Fibroblast of the aortic adventitia (primary cell): Measurements from ENCODE around the gene PHF21A. TPM values are rescaled to one million over a fixed set of nuclear protein-coding genes. Genes with fewer than 3 reads are reported as not detected.

Source experiments
- DNase-seq: peaks from one replicate; pipeline ENCODE4 v3.0.0-alpha.2; 2010; ENCODE audit warnings: low read depth
- H3K4me3 ChIP-seq: 2 replicates; pipeline ENCODE4 v1.5.1; 2011; ENCODE audit warnings: low read depth, mild to moderate bottlenecking, control low read depth, low read length, moderate library complexity
- total RNA-seq: library from RNA; depleted of rRNA; stranded (reverse); fragments of >200 nt; gene quantifications from 2 replicates; pipeline ENCODE4 v1.2.3, GENCODE V29; 2012; ENCODE audit warnings: low replicate concordance
- TF ChIP-seq, protein P1 (sequence below): IDR thresholded peaks from 2 replicates; pipeline ENCODE4 v1.5.1; 2011; ENCODE audit warnings: mild to moderate bottlenecking, low read length, control low read depth, inconsistent platforms; ENCODE audit not compliant: insufficient read depth

Gene PHF21A
- total RNA-seq, 1 donor: 22.5 TPM

DNA sequence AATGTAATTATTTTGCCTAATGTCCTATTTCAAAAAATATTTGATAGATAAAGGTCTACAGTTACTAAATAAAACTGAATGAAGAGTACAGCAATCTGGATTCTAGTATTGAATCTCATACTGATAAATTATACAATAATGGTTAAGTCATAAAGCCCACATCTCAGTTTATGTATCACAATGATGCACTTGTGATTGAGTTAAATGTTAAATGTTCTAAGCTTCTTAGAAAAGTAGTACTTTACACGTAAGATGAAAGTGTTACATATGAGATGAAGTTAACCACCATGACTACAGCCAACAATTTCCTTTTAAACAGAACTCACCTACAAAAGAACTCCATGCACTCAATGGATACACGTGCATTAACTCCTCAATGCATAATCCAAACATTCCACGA lies 51.7 kb downstream of the PHF21A start:
- no peak overlapping the region for H3K4me3 ChIP-seq
- TF ChIP-seq, protein P1, sequence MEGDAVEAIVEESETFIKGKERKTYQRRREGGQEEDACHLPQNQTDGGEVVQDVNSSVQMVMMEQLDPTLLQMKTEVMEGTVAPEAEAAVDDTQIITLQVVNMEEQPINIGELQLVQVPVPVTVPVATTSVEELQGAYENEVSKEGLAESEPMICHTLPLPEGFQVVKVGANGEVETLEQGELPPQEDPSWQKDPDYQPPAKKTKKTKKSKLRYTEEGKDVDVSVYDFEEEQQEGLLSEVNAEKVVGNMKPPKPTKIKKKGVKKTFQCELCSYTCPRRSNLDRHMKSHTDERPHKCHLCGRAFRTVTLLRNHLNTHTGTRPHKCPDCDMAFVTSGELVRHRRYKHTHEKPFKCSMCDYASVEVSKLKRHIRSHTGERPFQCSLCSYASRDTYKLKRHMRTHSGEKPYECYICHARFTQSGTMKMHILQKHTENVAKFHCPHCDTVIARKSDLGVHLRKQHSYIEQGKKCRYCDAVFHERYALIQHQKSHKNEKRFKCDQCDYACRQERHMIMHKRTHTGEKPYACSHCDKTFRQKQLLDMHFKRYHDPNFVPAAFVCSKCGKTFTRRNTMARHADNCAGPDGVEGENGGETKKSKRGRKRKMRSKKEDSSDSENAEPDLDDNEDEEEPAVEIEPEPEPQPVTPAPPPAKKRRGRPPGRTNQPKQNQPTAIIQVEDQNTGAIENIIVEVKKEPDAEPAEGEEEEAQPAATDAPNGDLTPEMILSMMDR: no peak
- DNase-seq: no peak

DNA sequence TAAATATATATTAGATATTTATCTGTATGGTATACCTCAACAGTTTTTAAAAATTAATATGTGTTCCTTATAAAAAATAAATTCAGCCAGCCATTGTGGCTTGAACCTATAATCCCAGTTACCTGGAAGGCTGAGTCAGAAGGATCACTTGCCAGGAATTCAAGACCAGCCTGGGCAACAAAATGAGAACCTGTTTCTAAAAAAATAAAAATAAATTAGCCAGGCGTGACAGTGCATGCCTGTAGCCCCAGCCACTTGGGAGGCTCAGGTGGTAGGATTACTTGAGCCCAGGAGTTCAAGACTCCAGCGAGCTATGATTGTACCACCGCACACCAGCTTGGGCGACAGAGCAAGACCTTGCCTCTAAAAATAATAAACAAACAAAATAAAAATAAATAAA lies 54.9 kb downstream of the PHF21A start:
- TF ChIP-seq, protein P1: no peak
- no peak for DNase-seq
- no peak overlapping the region for H3K4me3 ChIP-seq

DNA sequence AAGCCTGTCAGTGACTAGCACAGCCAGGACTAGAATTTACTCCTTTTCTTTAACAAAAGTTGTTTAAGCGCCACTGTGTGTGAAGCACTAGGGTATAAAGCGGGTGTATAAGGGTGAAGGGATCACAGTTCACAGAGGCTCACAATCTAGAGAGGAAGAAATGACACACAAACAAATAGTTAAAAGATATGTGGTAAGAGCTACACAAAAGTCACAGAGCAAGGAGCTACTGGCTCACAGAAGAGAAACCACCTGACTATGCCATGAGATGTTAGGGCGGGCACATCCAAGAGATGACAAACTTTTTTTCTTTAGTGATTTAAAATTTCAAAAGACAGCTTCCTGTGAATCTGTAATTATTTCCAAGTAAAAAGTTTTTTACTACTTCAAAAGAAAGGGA lies 55.6 kb downstream of the PHF21A start:
- DNase-seq: no peak
- TF ChIP-seq, protein P1: no peak
- H3K4me3 ChIP-seq: no peak overlapping the region

DNA sequence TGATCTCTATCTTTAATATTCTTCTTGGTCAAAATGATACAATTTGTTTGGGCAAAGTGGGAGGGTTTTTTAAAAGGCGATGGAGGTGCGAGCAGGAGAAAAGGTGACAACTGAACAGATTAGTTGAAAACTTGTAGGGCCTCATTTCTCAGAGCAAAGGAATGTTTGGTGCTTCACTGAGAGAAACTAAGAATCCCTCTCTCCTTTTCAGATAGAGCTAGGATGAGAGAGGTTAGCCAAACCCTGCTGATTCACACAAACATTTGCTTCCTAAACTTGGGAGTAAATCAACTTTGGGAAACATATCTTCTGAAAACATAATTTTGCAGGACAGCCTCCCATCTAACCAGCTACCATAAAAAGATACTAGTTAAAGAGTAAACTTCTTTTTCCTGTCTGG lies 57.0 kb downstream of the PHF21A start:
- peak; percentile 45 for DNase-seq
- no peak overlapping the region for H3K4me3 ChIP-seq
- TF ChIP-seq, protein P1: no peak

DNA sequence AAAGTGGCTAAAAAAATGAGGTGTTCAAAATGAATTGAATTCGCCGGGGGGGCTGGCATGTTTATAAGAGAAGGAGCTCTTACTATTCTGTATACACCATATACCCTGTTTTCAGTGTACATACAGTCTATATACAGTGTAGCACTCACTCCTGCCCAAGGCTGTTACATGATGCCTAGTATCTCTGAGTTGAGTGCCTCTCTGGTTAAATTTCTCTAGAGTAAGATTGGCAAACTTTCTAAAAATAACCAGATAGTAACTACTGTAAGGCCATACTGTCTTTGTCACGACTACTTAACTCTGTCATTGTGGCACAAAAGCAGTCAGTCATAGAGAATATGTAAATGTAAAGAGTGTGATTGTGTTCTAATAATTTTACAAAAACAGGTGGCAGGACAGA lies 58.1 kb downstream of the PHF21A start:
- no peak overlapping the region for H3K4me3 ChIP-seq
- TF ChIP-seq, protein P1: no peak
- DNase-seq: no peak

DNA sequence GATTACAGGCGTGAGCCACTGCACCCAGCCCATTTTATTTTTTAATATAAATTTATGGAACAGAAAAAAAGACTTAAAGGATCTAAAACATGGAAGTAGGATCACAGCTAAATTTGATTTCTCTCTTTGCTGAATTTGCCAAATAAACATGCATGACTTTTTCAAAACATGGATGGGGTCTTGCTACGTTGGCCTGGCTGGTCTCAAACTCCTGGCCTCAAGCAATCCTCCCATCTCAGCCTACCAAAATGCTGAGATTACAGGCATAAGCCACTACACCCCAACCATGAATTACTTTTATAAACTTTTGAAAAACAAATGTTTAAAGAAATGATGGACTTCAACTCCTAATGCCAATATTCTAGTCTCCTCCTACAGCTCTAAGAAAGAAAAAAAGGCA lies 61.2 kb downstream of the PHF21A start:
- TF ChIP-seq, protein P1: no peak
- no peak for DNase-seq

DNA sequence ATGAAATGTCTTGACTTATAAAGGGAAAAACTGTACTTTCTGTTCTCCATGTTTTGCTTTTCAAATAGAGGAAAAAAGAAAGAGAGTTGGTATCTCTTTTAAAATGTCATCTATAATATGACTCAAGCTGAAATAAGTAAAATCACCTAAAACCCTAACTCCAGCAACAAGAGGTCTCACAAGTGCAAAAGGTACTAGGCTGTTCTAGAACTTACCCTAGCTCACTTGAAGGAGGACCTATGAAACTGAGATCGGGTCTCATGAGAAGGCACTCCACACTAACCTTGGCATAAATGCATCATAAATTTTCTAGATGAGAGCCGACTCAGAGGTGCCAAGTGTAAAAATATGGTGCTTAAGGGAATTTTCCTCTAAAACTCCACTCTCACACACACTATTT lies 63.8 kb downstream of the PHF21A start:
- no peak for DNase-seq
- TF ChIP-seq, protein P1: no peak
- H3K4me3 ChIP-seq: no peak overlapping the region

More for the DNA sequence above, 61.2 kb downstream of the PHF21A start:
- H3K4me3 ChIP-seq: no peak overlapping the region
